ENCODE measurements around the gene PDE10A.

Gene PDE10A

GRCh38 chr6:165417278-165417865 lies 245.7 kb downstream of the PDE10A start:
- Histone ChIP-seq H3K27me3 (ENCODE audit: insufficient read depth, poor library complexity, severe bottlenecking) (no peaks in the 10 kb centered on the region), H3K27ac (replicated peaks) (no peak overlapping the region), H3K4me3 (replicated peaks; ENCODE audit: insufficient read depth, low read length) (no peak overlapping the region)
- TF ChIP-seq POLR2AphosphoS5 (IDR thresholded peaks at IDR 0.05; ENCODE audit: low read depth) = no peak
- DNase-seq (ENCODE audit: low read depth in 1 of 2, low spot score in 1 of 2) = no peak

- TF ChIP-seq CTCF (IDR thresholded peaks at IDR 0.05; ENCODE audit: insufficient read depth, low read length) (no peak), POLR2AphosphoS5 (IDR thresholded peaks at IDR 0.05; ENCODE audit: low read depth) (no peak), GABPA (IDR thresholded peaks at IDR 0.05; ENCODE audit: low read depth) (no peak), REST (IDR thresholded peaks at IDR 0.05; ENCODE audit: insufficient replicate concordance, low read depth) (no peak), SPI1 (IDR thresholded peaks at IDR 0.05; ENCODE audit: borderline replicate concordance, low read depth) (no peak)
- no peaks in the 10 kb centered on the region for H3K27me3 ChIP-seq (ENCODE audit: insufficient read depth, poor library complexity, severe bottlenecking)
- DNase-seq (ENCODE audit: low read depth in 1 of 2, low spot score in 1 of 2) = no peak
Observed at GRCh38 chr6:165404697-165405096, 258.3 kb downstream of the PDE10A start.

GRCh38 chr6:165404296-165404695 lies 258.7 kb downstream of the PDE10A start:
- no peaks in the 10 kb centered on the region for H3K27me3 ChIP-seq (ENCODE audit: insufficient read depth, poor library complexity, severe bottlenecking)
- no peak overlapping the region for H3K4me3 ChIP-seq (replicated peaks; ENCODE audit: insufficient read depth, low read length)
- no peak for DNase-seq (ENCODE audit: low read depth in 1 of 2, low spot score in 1 of 2)
- no peak for TF ChIP-seq GABPA (IDR thresholded peaks at IDR 0.05; ENCODE audit: low read depth)
- TF ChIP-seq REST (IDR thresholded peaks at IDR 0.05; ENCODE audit: insufficient replicate concordance, low read depth) = no peak
- no peak for TF ChIP-seq POLR2AphosphoS5 (IDR thresholded peaks at IDR 0.05; ENCODE audit: low read depth)
- TF ChIP-seq SPI1 (IDR thresholded peaks at IDR 0.05; ENCODE audit: borderline replicate concordance, low read depth) = no peak
- no peak for TF ChIP-seq CTCF (IDR thresholded peaks at IDR 0.05; ENCODE audit: insufficient read depth, low read length)
- no peak overlapping the region for H3K27ac ChIP-seq (replicated peaks)

More at GRCh38 chr6:165404697-165405096, 258.3 kb downstream of the PDE10A start:
- H3K4me3 ChIP-seq (replicated peaks; ENCODE audit: insufficient read depth, low read length) = no peak overlapping the region
- H3K27ac ChIP-seq (replicated peaks) = no peak overlapping the region

- H3K4me3 ChIP-seq (replicated peaks; ENCODE audit: insufficient read depth, low read length) = no peak overlapping the region
- H3K27ac ChIP-seq (replicated peaks) = no peak overlapping the region
- TF ChIP-seq SPI1 (IDR thresholded peaks at IDR 0.05; ENCODE audit: borderline replicate concordance, low read depth) (no peak), GABPA (IDR thresholded peaks at IDR 0.05; ENCODE audit: low read depth) (no peak), POLR2AphosphoS5 (IDR thresholded peaks at IDR 0.05; ENCODE audit: low read depth) (no peak), REST (IDR thresholded peaks at IDR 0.05; ENCODE audit: insufficient replicate concordance, low read depth) (no peak), CTCF (IDR thresholded peaks at IDR 0.05; ENCODE audit: insufficient read depth, low read length) (no peak)
- H3K27me3 ChIP-seq (ENCODE audit: insufficient read depth, poor library complexity, severe bottlenecking) = no peaks in the 10 kb centered on the region
- no peak for DNase-seq (ENCODE audit: low read depth in 1 of 2, low spot score in 1 of 2)
Observed at GRCh38 chr6:165403006-165403595, 259.9 kb downstream of the PDE10A start.

All from HL-60 (cell line).